Measurements from ENCODE around the gene TFDP2.

TFDP2 gene

GRCh38 chr3:142065932-142066331 is 83.4 kb downstream of the TFDP2 start:
- no peak for ATAC-seq
- no peak for TF ChIP-seq ZNF8 (CRISPR knock-in tag; IDR thresholded peaks at IDR 0.05)
- TF ChIP-seq ZFP30 (CRISPR knock-in tag; IDR thresholded peaks at IDR 0.05) = no peak
- no peak for TF ChIP-seq POU6F1 (CRISPR knock-in tag; IDR thresholded peaks at IDR 0.05; ENCODE audit: borderline replicate concordance, low read depth)
- TF ChIP-seq ZNF70 (CRISPR knock-in tag; IDR thresholded peaks at IDR 0.05) = no peak
- no peak for TF ChIP-seq ZNF565 (CRISPR knock-in tag; conservative IDR thresholded peaks at IDR 0.05; ENCODE audit: low read depth)
- no peak for TF ChIP-seq CREB5 (CRISPR knock-in tag; IDR thresholded peaks at IDR 0.05; ENCODE audit: low read depth)
- no peak for TF ChIP-seq TOX (CRISPR knock-in tag; IDR thresholded peaks at IDR 0.05; ENCODE audit: borderline replicate concordance)
- no peak for TF ChIP-seq TCF4 (CRISPR knock-in tag; IDR thresholded peaks at IDR 0.05; ENCODE audit: borderline replicate concordance)
- TF ChIP-seq ZC3H10 (CRISPR knock-in tag; IDR thresholded peaks at IDR 0.05) = no peak
- no peak for TF ChIP-seq BACH2 (CRISPR knock-in tag; IDR thresholded peaks at IDR 0.05; ENCODE audit: borderline replicate concordance)
- no peak for TF ChIP-seq PPARA (CRISPR knock-in tag; IDR thresholded peaks at IDR 0.05; ENCODE audit: borderline replicate concordance)
- no peak for TF ChIP-seq ARNTL (CRISPR knock-in tag; IDR thresholded peaks at IDR 0.05; ENCODE audit: borderline replicate concordance, low read depth)
- no peak for TF ChIP-seq ISL1 (CRISPR knock-in tag; IDR thresholded peaks at IDR 0.05)
- TF ChIP-seq OSR1 (CRISPR knock-in tag; IDR thresholded peaks at IDR 0.05) = no peak

- no peak for ATAC-seq
- TF ChIP-seq ZC3H10 (CRISPR knock-in tag; IDR thresholded peaks at IDR 0.05) = no peak
- no peak for TF ChIP-seq CSRNP3 (CRISPR knock-in tag; IDR thresholded peaks at IDR 0.05)
- no peak for TF ChIP-seq CSDC2 (CRISPR knock-in tag; IDR thresholded peaks at IDR 0.05)
- TF ChIP-seq OSR1 (CRISPR knock-in tag; IDR thresholded peaks at IDR 0.05) = no peak
- TF ChIP-seq TCF4 (CRISPR knock-in tag; IDR thresholded peaks at IDR 0.05; ENCODE audit: borderline replicate concordance) = no peak
- TF ChIP-seq PATZ1 (CRISPR knock-in tag; IDR thresholded peaks at IDR 0.05; ENCODE audit: borderline replicate concordance) = no peak
- TF ChIP-seq TOX (CRISPR knock-in tag; IDR thresholded peaks at IDR 0.05; ENCODE audit: borderline replicate concordance) = no peak
- TF ChIP-seq RARB (CRISPR knock-in tag; IDR thresholded peaks at IDR 0.05) = no peak
- TF ChIP-seq PPARA (CRISPR knock-in tag; IDR thresholded peaks at IDR 0.05; ENCODE audit: borderline replicate concordance) = no peak
- no peak for TF ChIP-seq CREB5 (CRISPR knock-in tag; IDR thresholded peaks at IDR 0.05; ENCODE audit: low read depth)
Observed at GRCh38 chr3:142065344-142065743, 84.0 kb downstream of the TFDP2 start.

GRCh38 chr3:142064454-142064853 is 84.9 kb downstream of the TFDP2 start:
- TF ChIP-seq ZNF8 (CRISPR knock-in tag; IDR thresholded peaks at IDR 0.05) (no peak), TCF4 (CRISPR knock-in tag; IDR thresholded peaks at IDR 0.05; ENCODE audit: borderline replicate concordance) (no peak), POU6F1 (CRISPR knock-in tag; IDR thresholded peaks at IDR 0.05; ENCODE audit: borderline replicate concordance, low read depth) (no peak), PPARA (CRISPR knock-in tag; IDR thresholded peaks at IDR 0.05; ENCODE audit: borderline replicate concordance) (no peak), BACH2 (CRISPR knock-in tag; IDR thresholded peaks at IDR 0.05; ENCODE audit: borderline replicate concordance) (no peak), GLIS3 (CRISPR knock-in tag; IDR thresholded peaks at IDR 0.05) (no peak), ZFP3 (CRISPR knock-in tag; IDR thresholded peaks at IDR 0.05) (no peak), ZNF70 (CRISPR knock-in tag; IDR thresholded peaks at IDR 0.05) (no peak), CSDC2 (CRISPR knock-in tag; IDR thresholded peaks at IDR 0.05) (no peak), ESRRG (CRISPR knock-in tag; IDR thresholded peaks at IDR 0.05) (no peak), ZC3H10 (CRISPR knock-in tag; IDR thresholded peaks at IDR 0.05) (no peak), TSHZ2 (CRISPR knock-in tag; IDR thresholded peaks at IDR 0.05) (no peak), RARB (CRISPR knock-in tag; IDR thresholded peaks at IDR 0.05) (no peak), ARNTL (CRISPR knock-in tag; IDR thresholded peaks at IDR 0.05; ENCODE audit: borderline replicate concordance, low read depth) (no peak), PATZ1 (CRISPR knock-in tag; IDR thresholded peaks at IDR 0.05; ENCODE audit: borderline replicate concordance) (no peak)
- no peak for ATAC-seq
